ENCODE measurements around the gene SPATA31E1.

GRCh38 chr9:87857141-87857947 lies 25.3 kb upstream of the SPATA31E1 start:
- TF ChIP-seq CTCF (IDR thresholded peaks at IDR 0.05) (no peak), POLR2A (IDR thresholded peaks at IDR 0.05) (no peak)

All from lower leg skin (tissue), 3 donors.